Measurements from ENCODE around the gene PLIN4.

PLIN4 gene

GRCh38 chr19:4521888-4522242 lies 3.6 kb upstream of the PLIN4 start:
- Histone ChIP-seq H3K27ac (ENCODE audit: low read length) (no peak overlapping the region), H3K9me3 (ENCODE audit: control insufficient read depth in 1 of 2, low read length in 2 of 2) (no peaks in the 10 kb centered on the region), H3K4me1 (ENCODE audit: control insufficient read depth in 1 of 2, insufficient read depth in 2 of 2, low read length in 2 of 2) (peaks cover 5 to 25% of the 10 kb centered on the region in 2 donors)

GRCh38 chr19:4521170-4521887 lies 3.0 kb upstream of the PLIN4 start:
- Histone ChIP-seq H3K9me3 (ENCODE audit: control insufficient read depth in 1 of 2, low read length in 2 of 2) (no peaks in the 10 kb centered on the region), H3K27me3 (ENCODE audit: low read depth, low read length) (no peaks in the 10 kb centered on the region), H3K36me3 (ENCODE audit: control insufficient read depth in 1 of 2, insufficient read depth in 2 of 2, low read length in 2 of 2) (no peaks in the 10 kb centered on the region), H3K27ac (ENCODE audit: low read length) (no peak overlapping the region), H3K4me1 (ENCODE audit: control insufficient read depth in 1 of 2, insufficient read depth in 2 of 2, low read length in 2 of 2) (peaks cover 5 to 28% of the 10 kb centered on the region in 2 donors), H3K4me3 (ENCODE audit: low read depth in 1 of 2, low read length in 2 of 2) (no peak overlapping the region)

More at GRCh38 chr19:4521888-4522242, 3.6 kb upstream of the PLIN4 start:
- no peak overlapping the region for H3K4me3 ChIP-seq (ENCODE audit: low read depth in 1 of 2, low read length in 2 of 2)
- no peaks in the 10 kb centered on the region for H3K36me3 ChIP-seq (ENCODE audit: control insufficient read depth in 1 of 2, insufficient read depth in 2 of 2, low read length in 2 of 2)
- no peaks in the 10 kb centered on the region for H3K27me3 ChIP-seq (ENCODE audit: low read depth, low read length)

GRCh38 chr19:4519521-4520277 lies 1.4 kb upstream of the PLIN4 start:
- Histone ChIP-seq H3K9me3 (ENCODE audit: control insufficient read depth in 1 of 2, low read length in 2 of 2) (no peaks in the 10 kb centered on the region), H3K36me3 (ENCODE audit: control insufficient read depth in 1 of 2, insufficient read depth in 2 of 2, low read length in 2 of 2) (no peaks in the 10 kb centered on the region), H3K27ac (ENCODE audit: low read length) (peak overlapping the region; percentile 72), H3K27me3 (ENCODE audit: low read depth, low read length) (no peaks in the 10 kb centered on the region), H3K4me3 (ENCODE audit: low read depth in 1 of 2, low read length in 2 of 2) (peak overlapping the region in 1 of 2 donors; percentile 63), H3K4me1 (ENCODE audit: control insufficient read depth in 1 of 2, insufficient read depth in 2 of 2, low read length in 2 of 2) (peaks cover 5 to 32% of the 10 kb centered on the region in 2 donors)

- Histone ChIP-seq H3K4me3 (ENCODE audit: low read depth in 1 of 2, low read length in 2 of 2) (peak overlapping the region in 1 of 2 donors; percentile 63), H3K27ac (ENCODE audit: low read length) (peak overlapping the region; percentile 72), H3K9me3 (ENCODE audit: control insufficient read depth in 1 of 2, low read length in 2 of 2) (no peaks in the 10 kb centered on the region), H3K27me3 (ENCODE audit: low read depth, low read length) (no peaks in the 10 kb centered on the region), H3K36me3 (ENCODE audit: control insufficient read depth in 1 of 2, insufficient read depth in 2 of 2, low read length in 2 of 2) (no peaks in the 10 kb centered on the region), H3K4me1 (ENCODE audit: control insufficient read depth in 1 of 2, insufficient read depth in 2 of 2, low read length in 2 of 2) (peaks cover 5 to 32% of the 10 kb centered on the region in 2 donors)
These were observed 848 bp upstream of the PLIN4 start for GRCh38 chr19:4519172-4519496.

GRCh38 chr19:4517451-4518057 lies 732 bp downstream of the PLIN4 start:
- H3K36me3 ChIP-seq (ENCODE audit: control insufficient read depth in 1 of 2, insufficient read depth in 2 of 2, low read length in 2 of 2), result peaks cover 0 to 9% of the 10 kb centered on the region in 2 donors
- H3K27ac ChIP-seq (ENCODE audit: low read length), result peak overlapping the region; percentile 31
- no peaks in the 10 kb centered on the region for H3K9me3 ChIP-seq (ENCODE audit: control insufficient read depth in 1 of 2, low read length in 2 of 2)
- H3K4me3 ChIP-seq (ENCODE audit: low read depth in 1 of 2, low read length in 2 of 2), result peak overlapping the region; percentile 39 to 63
- H3K27me3 ChIP-seq (ENCODE audit: low read depth, low read length), result no peaks in the 10 kb centered on the region
- H3K4me1 ChIP-seq (ENCODE audit: control insufficient read depth in 1 of 2, insufficient read depth in 2 of 2, low read length in 2 of 2), result peaks cover 5 to 27% of the 10 kb centered on the region in 2 donors

GRCh38 chr19:4516939-4517300 lies 1.4 kb downstream of the PLIN4 start:
- Histone ChIP-seq H3K27ac (ENCODE audit: low read length) (no peak overlapping the region), H3K4me1 (ENCODE audit: control insufficient read depth in 1 of 2, insufficient read depth in 2 of 2, low read length in 2 of 2) (peaks cover 5 to 27% of the 10 kb centered on the region in 2 donors), H3K4me3 (ENCODE audit: low read depth in 1 of 2, low read length in 2 of 2) (peak overlapping the region in 1 of 2 donors; percentile 63), H3K36me3 (ENCODE audit: control insufficient read depth in 1 of 2, insufficient read depth in 2 of 2, low read length in 2 of 2) (peaks cover 0 to 13% of the 10 kb centered on the region in 2 donors), H3K9me3 (ENCODE audit: control insufficient read depth in 1 of 2, low read length in 2 of 2) (no peaks in the 10 kb centered on the region), H3K27me3 (ENCODE audit: low read depth, low read length) (no peaks in the 10 kb centered on the region)

GRCh38 chr19:4516199-4516938 lies 1.9 kb downstream of the PLIN4 start:
- no peaks in the 10 kb centered on the region for H3K27me3 ChIP-seq (ENCODE audit: low read depth, low read length)
- H3K4me1 ChIP-seq (ENCODE audit: control insufficient read depth in 1 of 2, insufficient read depth in 2 of 2, low read length in 2 of 2), result peaks cover 5 to 30% of the 10 kb centered on the region in 2 donors
- peak overlapping the region in 1 of 2 donors; percentile 63 for H3K4me3 ChIP-seq (ENCODE audit: low read depth in 1 of 2, low read length in 2 of 2)
- H3K36me3 ChIP-seq (ENCODE audit: control insufficient read depth in 1 of 2, insufficient read depth in 2 of 2, low read length in 2 of 2), result peaks cover 0 to 18% of the 10 kb centered on the region in 2 donors
- no peaks in the 10 kb centered on the region for H3K9me3 ChIP-seq (ENCODE audit: control insufficient read depth in 1 of 2, low read length in 2 of 2)
- H3K27ac ChIP-seq (ENCODE audit: low read length), result no peak overlapping the region

GRCh38 chr19:4515732-4516131 lies 2.6 kb downstream of the PLIN4 start:
- Histone ChIP-seq H3K4me3 (ENCODE audit: low read depth in 1 of 2, low read length in 2 of 2) (no peak overlapping the region), H3K4me1 (ENCODE audit: control insufficient read depth in 1 of 2, insufficient read depth in 2 of 2, low read length in 2 of 2) (peaks cover 5 to 34% of the 10 kb centered on the region in 2 donors), H3K9me3 (ENCODE audit: control insufficient read depth in 1 of 2, low read length in 2 of 2) (no peaks in the 10 kb centered on the region), H3K27ac (ENCODE audit: low read length) (no peak overlapping the region), H3K36me3 (ENCODE audit: control insufficient read depth in 1 of 2, insufficient read depth in 2 of 2, low read length in 2 of 2) (peaks cover 0 to 23% of the 10 kb centered on the region in 2 donors), H3K27me3 (ENCODE audit: low read depth, low read length) (no peaks in the 10 kb centered on the region)

- Histone ChIP-seq H3K27me3 (ENCODE audit: low read depth, low read length) (no peaks in the 10 kb centered on the region), H3K4me1 (ENCODE audit: control insufficient read depth in 1 of 2, insufficient read depth in 2 of 2, low read length in 2 of 2) (peaks cover 0 to 19% of the 10 kb centered on the region in 2 donors), H3K9me3 (ENCODE audit: control insufficient read depth in 1 of 2, low read length in 2 of 2) (no peaks in the 10 kb centered on the region), H3K36me3 (ENCODE audit: control insufficient read depth in 1 of 2, insufficient read depth in 2 of 2, low read length in 2 of 2) (peaks cover 0 to 27% of the 10 kb centered on the region in 2 donors), H3K27ac (ENCODE audit: low read length) (no peak overlapping the region), H3K4me3 (ENCODE audit: low read depth in 1 of 2, low read length in 2 of 2) (no peak overlapping the region)
These were observed 5.0 kb downstream of the PLIN4 start for GRCh38 chr19:4513248-4513647.

GRCh38 chr19:4512070-4512469 lies 6.2 kb downstream of the PLIN4 start:
- Histone ChIP-seq H3K9me3 (ENCODE audit: control insufficient read depth in 1 of 2, low read length in 2 of 2) (no peaks in the 10 kb centered on the region), H3K4me3 (ENCODE audit: low read depth in 1 of 2, low read length in 2 of 2) (no peak overlapping the region), H3K27ac (ENCODE audit: low read length) (no peak overlapping the region), H3K36me3 (ENCODE audit: control insufficient read depth in 1 of 2, insufficient read depth in 2 of 2, low read length in 2 of 2) (peaks cover 0 to 31% of the 10 kb centered on the region in 2 donors), H3K4me1 (ENCODE audit: control insufficient read depth in 1 of 2, insufficient read depth in 2 of 2, low read length in 2 of 2) (peaks cover 0 to 28% of the 10 kb centered on the region in 2 donors), H3K27me3 (ENCODE audit: low read depth, low read length) (no peaks in the 10 kb centered on the region)

Measured in muscle layer of duodenum (tissue), 2 donors.